IPS-18c (cell line): ENCODE data around the gene ZNF221.

ENCODE experiments used
- H3K4me3 ChIP-seq: 2 replicates; pipeline ENCODE4 v1.7.0; 2013; ENCODE audit warnings: low read depth, mild to moderate bottlenecking, low read length, moderate library complexity; ENCODE audit not compliant: insufficient read depth
- H3K9me3 ChIP-seq: one replicate; pipeline ENCODE4 v1.6.1; 2013; ENCODE audit warnings: mild to moderate bottlenecking, low read length, moderate library complexity; ENCODE audit not compliant: control insufficient read depth, insufficient read depth

ZNF221 gene

GRCh38 chr19:43950834-43951645 is at the start of gene ZNF221:
TSS of gene ZNF221 (plus strand) at chr19:43951228. CDS start at chr19:43962727, 11,499 bp downstream.
- Histone ChIP-seq H3K4me3 (peak within 1 kb of the TSS; percentile 99), H3K9me3 (no peaks in the 10 kb centered on the region)

- Histone ChIP-seq H3K4me3 (peak overlapping the region; percentile 67), H3K9me3 (peaks cover 6% of the 10 kb centered on the region)
Observed at GRCh38 chr19:43901395-43902390, 49.3 kb upstream of the ZNF221 start.

GRCh38 chr19:43902399-43902798 is 48.6 kb upstream of the ZNF221 start:
- Histone ChIP-seq H3K4me3 (no peak overlapping the region), H3K9me3 (peaks cover 6% of the 10 kb centered on the region)

DNA sequence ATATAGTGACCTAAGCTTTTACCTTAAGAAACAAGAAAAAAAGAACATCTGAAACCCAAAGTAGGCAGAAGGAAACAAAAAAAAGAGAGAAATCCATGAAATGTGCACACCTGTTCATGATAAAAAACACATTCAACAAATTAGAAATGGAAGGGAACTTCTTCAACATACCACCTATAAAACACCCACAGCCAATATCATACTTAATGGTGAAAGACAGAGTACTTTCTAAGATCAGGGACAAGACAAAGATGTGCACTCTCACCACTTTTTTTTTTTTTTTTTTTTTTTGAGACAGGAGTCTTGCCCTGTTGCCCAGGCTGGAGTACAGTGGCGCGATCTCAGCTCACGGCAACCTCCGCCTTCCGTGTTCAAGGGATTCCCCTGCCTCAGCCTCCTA is 45.1 kb upstream of the ZNF221 start:
- Histone ChIP-seq H3K9me3 (peaks cover 6% of the 10 kb centered on the region), H3K4me3 (no peak overlapping the region)

- H3K4me3 ChIP-seq = no peak overlapping the region
- peaks cover 6% of the 10 kb centered on the region for H3K9me3 ChIP-seq
Observed at GRCh38 chr19:43906774-43907173, 44.3 kb upstream of the ZNF221 start.

- H3K4me3 ChIP-seq = no peak overlapping the region
- H3K9me3 ChIP-seq = peaks cover 12% of the 10 kb centered on the region
Observed at GRCh38 chr19:43908659-43909058, 42.4 kb upstream of the ZNF221 start.

DNA sequence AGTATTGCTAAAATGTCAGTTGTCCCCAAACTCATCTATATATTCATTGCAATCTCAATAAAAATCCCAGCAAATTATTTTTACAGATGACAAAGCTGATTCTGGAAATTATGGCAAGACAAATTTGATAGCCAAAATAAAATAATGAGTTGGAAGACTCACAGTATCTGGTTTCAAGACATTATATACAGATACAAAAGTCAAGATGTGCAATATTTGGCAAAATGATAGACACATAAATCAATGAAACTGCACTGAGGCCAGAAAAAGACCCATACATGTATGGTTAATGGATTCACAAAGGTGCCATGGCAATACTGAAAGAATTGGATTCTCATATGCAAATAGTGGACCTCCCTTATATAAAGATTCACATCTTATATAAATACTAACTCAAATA is 40.1 kb upstream of the ZNF221 start:
- no peak overlapping the region for H3K4me3 ChIP-seq
- peaks cover 28% of the 10 kb centered on the region for H3K9me3 ChIP-seq

- no peak overlapping the region for H3K4me3 ChIP-seq
- peaks cover 28% of the 10 kb centered on the region for H3K9me3 ChIP-seq
Observed at GRCh38 chr19:43913383-43913782, 37.6 kb upstream of the ZNF221 start.

GRCh38 chr19:43914051-43914450 is 37.0 kb upstream of the ZNF221 start:
- peaks cover 28% of the 10 kb centered on the region for H3K9me3 ChIP-seq
- no peak overlapping the region for H3K4me3 ChIP-seq

- peaks cover 3% of the 10 kb centered on the region for H3K9me3 ChIP-seq
- H3K4me3 ChIP-seq = no peak overlapping the region
Observed at GRCh38 chr19:43923875-43924274, 27.2 kb upstream of the ZNF221 start.

GRCh38 chr19:43928820-43929219 is 22.2 kb upstream of the ZNF221 start:
- Histone ChIP-seq H3K9me3 (peaks cover 3% of the 10 kb centered on the region), H3K4me3 (no peak overlapping the region)

DNA sequence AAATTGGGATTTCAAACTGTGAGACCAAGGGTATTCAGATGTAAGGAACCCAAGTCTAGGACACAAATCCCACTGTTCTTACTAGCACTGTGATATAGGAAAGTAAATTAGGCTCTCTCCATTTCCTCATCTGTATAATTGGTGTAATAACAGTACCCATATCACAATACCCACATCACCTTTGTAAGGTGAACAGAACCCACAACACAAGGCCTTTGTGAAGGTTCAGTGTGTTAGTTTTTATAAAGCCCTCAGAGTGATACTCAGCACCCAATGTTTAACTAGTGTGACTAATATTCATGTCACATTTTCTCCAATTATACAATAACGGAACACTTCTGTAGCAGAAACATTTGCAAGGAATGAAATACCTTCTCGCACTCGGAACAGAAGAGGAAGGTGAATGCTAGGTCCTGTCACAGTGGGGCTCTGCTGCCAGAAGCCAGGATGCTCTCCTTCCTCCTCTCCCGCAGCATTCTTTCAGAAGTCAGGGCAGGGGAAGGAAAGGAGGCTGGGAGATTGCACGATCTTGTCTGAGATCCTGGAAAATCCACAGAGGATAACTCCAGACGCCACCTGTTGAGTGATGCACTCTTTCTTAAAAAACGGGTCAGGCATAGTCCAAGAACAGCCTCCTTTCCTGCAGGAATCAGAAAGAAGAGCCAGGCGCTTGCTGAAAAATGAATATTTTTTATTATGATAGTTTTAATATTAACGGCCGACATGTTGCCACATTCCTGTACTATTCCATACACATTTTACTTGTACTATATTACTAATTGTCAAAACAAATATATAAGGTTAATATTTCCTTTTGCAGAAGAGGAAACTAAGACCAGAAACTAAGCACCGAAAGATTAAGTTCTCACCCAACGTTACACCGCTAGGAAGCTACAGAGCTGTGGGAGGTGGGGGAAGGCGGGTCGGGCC is 16.7 kb upstream of the ZNF221 start:
- Histone ChIP-seq H3K9me3 (no peaks in the 10 kb centered on the region), H3K4me3 (peak overlapping the region; percentile 73)

DNA sequence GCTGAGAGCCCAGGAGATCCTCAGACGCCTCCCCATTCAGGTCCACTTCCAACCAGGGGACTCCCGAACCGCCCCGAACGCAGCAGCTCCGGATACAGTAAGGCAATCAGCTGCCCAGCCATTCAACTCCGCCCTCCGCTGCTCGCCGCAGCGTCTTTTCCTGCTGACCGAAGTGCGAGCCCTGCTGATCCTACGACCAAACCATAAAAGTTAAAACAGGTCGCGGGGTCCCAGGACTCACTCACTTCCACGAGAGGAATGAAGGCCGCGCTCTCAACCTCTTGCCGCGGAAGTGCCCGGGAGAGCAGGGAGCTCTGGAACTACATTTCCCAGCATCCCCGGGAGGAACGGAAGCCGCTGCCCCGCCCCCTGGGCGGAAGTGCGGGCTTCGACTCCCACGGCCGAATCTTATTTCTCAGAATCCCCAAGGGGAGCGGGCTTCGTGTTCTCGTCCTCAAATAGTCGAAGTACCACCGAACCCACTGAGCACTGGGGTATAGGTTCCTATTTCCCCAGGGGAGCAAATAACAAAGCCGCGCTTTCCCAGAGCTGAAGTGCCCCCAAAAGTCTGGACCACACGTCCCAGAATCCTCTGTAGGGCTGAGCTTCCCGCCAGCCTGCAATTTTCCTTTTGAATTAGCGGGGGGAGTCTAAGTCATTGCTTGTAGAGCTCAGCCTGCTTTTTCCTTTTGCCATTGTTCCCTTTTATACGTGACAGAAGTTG is 15.9 kb upstream of the ZNF221 start, which contains the start of gene ZNF45:
Gene ZNF45, minus strand, starts transcription at position 298 of the 724 bp plus-strand sequence. CDS start 13,097 bp downstream, outside the sequence.
- no peaks in the 10 kb centered on the region for H3K9me3 ChIP-seq
- peak within 1 kb of the TSS; percentile 73 for H3K4me3 ChIP-seq

- H3K9me3 ChIP-seq = no peaks in the 10 kb centered on the region
- H3K4me3 ChIP-seq = no peak overlapping the region
Observed at GRCh38 chr19:43936188-43936587, 14.8 kb upstream of the ZNF221 start.

GRCh38 chr19:43939557-43940260 is 11.3 kb upstream of the ZNF221 start:
- Histone ChIP-seq H3K4me3 (no peak overlapping the region), H3K9me3 (no peaks in the 10 kb centered on the region)

DNA sequence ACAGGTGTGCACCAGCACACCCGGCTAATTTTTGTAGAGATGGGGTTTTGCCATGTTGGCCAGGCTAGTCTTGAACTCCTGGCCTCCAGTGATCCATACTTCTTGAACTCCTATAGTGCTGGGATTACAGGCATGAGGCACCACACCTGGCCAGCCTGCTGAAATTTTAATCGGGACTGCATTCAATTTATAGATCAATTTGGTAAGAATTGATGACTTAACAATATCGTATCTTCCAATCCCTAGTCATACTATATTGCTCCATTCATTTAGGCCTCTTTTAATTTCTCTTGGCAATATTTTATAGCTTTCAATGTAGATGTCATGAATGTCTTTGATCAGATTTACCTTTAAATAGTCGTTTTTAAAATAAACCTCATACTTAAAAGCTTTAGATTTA is 10.3 kb upstream of the ZNF221 start:
- H3K9me3 ChIP-seq = no peaks in the 10 kb centered on the region
- H3K4me3 ChIP-seq = no peak overlapping the region
